MCF 10A (cell line): ENCODE measurements around the gene PPTC7. TPM values are rescaled to one million over a fixed set of nuclear protein-coding genes. Genes with fewer than 3 reads are reported as not detected.

Experiments
- BruUV-seq: library from RNA; stranded (reverse); fragments of 400-500 nt; replicated peaks from 2 replicates; lab custom pipeline; 2021; lab: Mats Ljungman, UMichigan
- CTCF ChIA-PET: fragments of 300-600 bp; sonication (Branson Sonifier 250); formaldehyde crosslinking; extraction: SDS; loops from one replicate; lab custom pipeline; 2021; ENCODE audit warnings: antibody characterized with exemption, inconsistent platforms; lab: Yijun Ruan, JAX
- POLR2A ChIA-PET: fragments of 300-600, 350-650 bp; sonication (Branson Sonifier 250); formaldehyde crosslinking; extraction: SDS; loops from one replicate; lab custom pipeline; 2020; ENCODE audit warnings: antibody characterized with exemption, inconsistent platforms; lab: Yijun Ruan, JAX
- DNase-seq: peaks from one replicate; pipeline ENCODE4 v3.0.0-alpha.2; 2018; ENCODE audit not compliant: unreplicated experiment
- H3K27ac Mint-ChIP-seq: one replicate; pipeline ENCODE4 v1.8.0; 2022; ENCODE audit warnings: mild to moderate bottlenecking, low read depth, mixed read lengths; ENCODE audit not compliant: unreplicated experiment
- H3K27me3 Mint-ChIP-seq: one replicate; pipeline ENCODE4 v1.8.0; 2022; ENCODE audit warnings: mixed read lengths; ENCODE audit not compliant: insufficient read depth, unreplicated experiment
- H3K36me3 Mint-ChIP-seq: one replicate; pipeline ENCODE4 v1.8.0; 2022; ENCODE audit warnings: mild to moderate bottlenecking, moderate library complexity, mixed read lengths; ENCODE audit not compliant: insufficient read depth, unreplicated experiment
- H3K4me1 Mint-ChIP-seq: one replicate; pipeline ENCODE4 v1.8.0; 2022; ENCODE audit warnings: mixed read lengths; ENCODE audit not compliant: insufficient read depth, unreplicated experiment
- H3K4me3 Mint-ChIP-seq: one replicate; pipeline ENCODE4 v1.8.0; 2022; ENCODE audit warnings: mild to moderate bottlenecking, moderate library complexity, mixed read lengths; ENCODE audit not compliant: unreplicated experiment
- H3K9me3 Mint-ChIP-seq: one replicate; pipeline ENCODE4 v1.8.0; 2022; ENCODE audit warnings: mixed read lengths; ENCODE audit not compliant: unreplicated experiment
- CTCF ChIP-seq: fragments of 200-600 bp; IDR thresholded peaks from one replicate; pipeline ENCODE4 v1.8.0; 2022; ENCODE audit warnings: antibody characterized with exemption, mild to moderate bottlenecking; ENCODE audit not compliant: unreplicated experiment
- intact Hi-C: fragments of 100-400 bp; cut with micrococcal nuclease; formaldehyde crosslinking; loops from 2 replicates; pipeline ENCODE4 v1.14.1; 2022
- total RNA-seq: library from RNA; stranded (reverse); gene quantifications from 2 replicates; pipeline ENCODE4 v1.2.3, GENCODE V29; 2022

The PPTC7 gene
- total RNA-seq, 1 experiment from 2014 or later, result 36.5 TPM

- no peak for TF ChIP-seq CTCF
- no peaks in the 10 kb centered on the region for H3K9me3 Mint-ChIP-seq
- H3K27me3 Mint-ChIP-seq, result no peaks in the 10 kb centered on the region
- peak overlapping the region; percentile 69 for H3K27ac Mint-ChIP-seq
- intact Hi-C loops, result loop anchor here (5.0 kb wide), 1 partner anchor 40 kb away; no protein-coding TSS in a partner anchor
- ChIA-PET CTCF (interaction anchor here (0.6 to 3.8 kb wide), 8 partner anchors 10 to 767 kb away, joined by 3 to 21 read pairs (median 4); no protein-coding TSS in a partner anchor), POLR2A (interaction anchor here (0.5 to 14.4 kb wide), 21 partner anchors 10 to 336 kb away, joined by 3 to 351 read pairs (median 5); partner anchors contain the start of genes FAM216A, GPN3, RAD9B and TCTN1)
- peaks cover 99% of the 10 kb centered on the region for H3K36me3 Mint-ChIP-seq
- peak; percentile 44 for DNase-seq
- H3K4me1 Mint-ChIP-seq, result peaks cover 40% of the 10 kb centered on the region
- H3K4me3 Mint-ChIP-seq, result peak overlapping the region; percentile 47
- no TSS peak for BruUV-seq
These were observed 46.1 kb downstream of the PPTC7 start for GRCh38 chr12:110536834-110537604.

GRCh38 chr12:110534811-110535210 is 48.3 kb downstream of the PPTC7 start:
- intact Hi-C loops, result loop anchor here (5.0 kb wide), 1 partner anchor 42 kb away; no protein-coding TSS in a partner anchor
- H3K36me3 Mint-ChIP-seq, result peaks cover 99% of the 10 kb centered on the region
- POLR2A ChIA-PET, result interaction anchor here (0.9 to 14.4 kb wide), 5 partner anchors 14 to 51 kb away, joined by 3 to 351 read pairs (median 8); partner anchors contain the start of genes RAD9B and VPS29
- no peak for DNase-seq
- CTCF ChIA-PET, result interaction anchor here (0.7 to 5.4 kb wide), 4 partner anchors 9 to 67 kb away, joined by 3 to 30 read pairs (median 5); partner anchors contain the start of gene GPN3
- BruUV-seq, result no TSS peak
- H3K27me3 Mint-ChIP-seq, result no peaks in the 10 kb centered on the region
- H3K9me3 Mint-ChIP-seq, result no peaks in the 10 kb centered on the region
- H3K4me3 Mint-ChIP-seq, result no peak overlapping the region
- no peak for TF ChIP-seq CTCF
- H3K27ac Mint-ChIP-seq, result no peak overlapping the region
- H3K4me1 Mint-ChIP-seq, result peaks cover 46% of the 10 kb centered on the region

GRCh38 chr12:110533607-110534006 is 49.5 kb downstream of the PPTC7 start:
- Mint-ChIP-seq H3K27ac (no peak overlapping the region), H3K9me3 (no peaks in the 10 kb centered on the region), H3K4me1 (peaks cover 34% of the 10 kb centered on the region), H3K4me3 (peak overlapping the region; percentile 12), H3K27me3 (no peaks in the 10 kb centered on the region), H3K36me3 (peaks cover 99% of the 10 kb centered on the region)
- intact Hi-C loops, result no loop called here
- TF ChIP-seq CTCF, result no peak
- no peak for DNase-seq
- POLR2A ChIA-PET, result interaction anchor here (1.2 to 14.4 kb wide), 6 partner anchors 14 to 52 kb away, joined by 3 to 351 read pairs (median 21); partner anchors contain the start of genes RAD9B and VPS29
- no TSS peak for BruUV-seq
- CTCF ChIA-PET, result interaction anchor here (0.8 to 5.4 kb wide), 3 partner anchors 14 to 68 kb away, joined by 3 to 30 read pairs (median 4); no protein-coding TSS in a partner anchor

GRCh38 chr12:110532644-110533043 is 50.5 kb downstream of the PPTC7 start:
- Mint-ChIP-seq H3K27me3 (no peaks in the 10 kb centered on the region), H3K9me3 (no peaks in the 10 kb centered on the region), H3K27ac (peak overlapping the region; percentile 42), H3K4me1 (peaks cover 26% of the 10 kb centered on the region), H3K4me3 (no peak overlapping the region), H3K36me3 (peaks cover 99% of the 10 kb centered on the region)
- intact Hi-C loops, result no loop called here
- CTCF ChIA-PET, result interaction anchor here (0.9 to 5.4 kb wide), 3 partner anchors 20 to 68 kb away, joined by 5 to 30 read pairs (median 5); no protein-coding TSS in a partner anchor
- BruUV-seq, result no TSS peak
- DNase-seq, result no peak
- no peak for TF ChIP-seq CTCF
- POLR2A ChIA-PET, result interaction anchor here (1.0 to 14.4 kb wide), 11 partner anchors 16 to 69 kb away, joined by 3 to 351 read pairs (median 6); partner anchors contain the start of genes RAD9B and VPS29
